ENCODE results near the gene VPS50.

DNA sequence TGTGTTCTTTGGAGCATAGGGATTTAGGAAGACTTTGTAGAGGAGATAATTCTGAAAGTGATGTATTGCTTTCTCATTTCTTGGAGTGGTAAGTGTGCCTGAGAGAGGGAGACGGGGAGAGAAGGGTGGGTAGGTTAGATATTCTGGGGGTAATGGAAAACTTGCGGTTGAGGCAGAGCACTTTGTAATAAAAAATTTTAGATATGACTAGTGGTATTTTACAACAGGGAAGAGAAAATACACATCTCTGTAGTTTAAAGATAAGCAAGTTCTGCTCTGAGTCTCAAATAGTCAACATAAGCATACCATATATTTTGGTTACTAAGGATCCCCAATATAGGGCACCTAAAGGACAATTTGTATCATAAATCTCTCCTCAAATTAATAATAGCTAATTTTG is 6.6 kb downstream of the VPS50 start:
- TF ChIP-seq, protein P1, sequence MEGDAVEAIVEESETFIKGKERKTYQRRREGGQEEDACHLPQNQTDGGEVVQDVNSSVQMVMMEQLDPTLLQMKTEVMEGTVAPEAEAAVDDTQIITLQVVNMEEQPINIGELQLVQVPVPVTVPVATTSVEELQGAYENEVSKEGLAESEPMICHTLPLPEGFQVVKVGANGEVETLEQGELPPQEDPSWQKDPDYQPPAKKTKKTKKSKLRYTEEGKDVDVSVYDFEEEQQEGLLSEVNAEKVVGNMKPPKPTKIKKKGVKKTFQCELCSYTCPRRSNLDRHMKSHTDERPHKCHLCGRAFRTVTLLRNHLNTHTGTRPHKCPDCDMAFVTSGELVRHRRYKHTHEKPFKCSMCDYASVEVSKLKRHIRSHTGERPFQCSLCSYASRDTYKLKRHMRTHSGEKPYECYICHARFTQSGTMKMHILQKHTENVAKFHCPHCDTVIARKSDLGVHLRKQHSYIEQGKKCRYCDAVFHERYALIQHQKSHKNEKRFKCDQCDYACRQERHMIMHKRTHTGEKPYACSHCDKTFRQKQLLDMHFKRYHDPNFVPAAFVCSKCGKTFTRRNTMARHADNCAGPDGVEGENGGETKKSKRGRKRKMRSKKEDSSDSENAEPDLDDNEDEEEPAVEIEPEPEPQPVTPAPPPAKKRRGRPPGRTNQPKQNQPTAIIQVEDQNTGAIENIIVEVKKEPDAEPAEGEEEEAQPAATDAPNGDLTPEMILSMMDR (IDR thresholded peaks at IDR 0.05 in 4 of 5, conservative IDR thresholded peaks at IDR 0.05 in 1 of 5), result no peak
- no peak for TF ChIP-seq POLR2A (IDR thresholded peaks at IDR 0.05)

Data from gastrocnemius medialis (tissue), 4 donors.